ENCODE data around the gene HDAC4. TPM values are rescaled to one million over a fixed set of nuclear protein-coding genes. Genes with fewer than 3 reads are reported as not detected.

Gene HDAC4
- total RNA-seq, 1 experiment from 2014 or later, result 21.8 TPM

- intact Hi-C loops (cut with micrococcal nuclease), result no loop called here
Observed at GRCh38 chr2:239368321-239368720, 32.5 kb downstream of the HDAC4 start.

GRCh38 chr2:239366740-239367139 is 34.1 kb downstream of the HDAC4 start:
- CTCF ChIA-PET, result no interaction called here
- no peaks in the 10 kb centered on the region for H3K4me1 Mint-ChIP-seq (ENCODE audit: insufficient read depth, unreplicated experiment)
- intact Hi-C loops (cut with micrococcal nuclease), result no loop called here
- peaks cover 10% of the 10 kb centered on the region for H3K36me3 Mint-ChIP-seq (ENCODE audit: insufficient read depth, unreplicated experiment)
- no peak for DNase-seq (ENCODE audit: unreplicated experiment)
- no peak overlapping the region for H3K27ac Mint-ChIP-seq (ENCODE audit: low read depth, unreplicated experiment)
- POLR2A ChIA-PET, result no interaction called here
- H3K9me3 Mint-ChIP-seq (ENCODE audit: unreplicated experiment), result no peaks in the 10 kb centered on the region
- H3K27me3 Mint-ChIP-seq (ENCODE audit: insufficient read depth, unreplicated experiment), result no peaks in the 10 kb centered on the region
- H3K4me3 Mint-ChIP-seq (ENCODE audit: unreplicated experiment), result no peak overlapping the region
- no TSS peak for BruUV-seq (replicated peaks)
- TF ChIP-seq CTCF (IDR thresholded peaks at IDR 0.05; ENCODE audit: unreplicated experiment), result no peak

More at GRCh38 chr2:239368321-239368720, 32.5 kb downstream of the HDAC4 start:
- Mint-ChIP-seq H3K27ac (ENCODE audit: low read depth, unreplicated experiment) (no peak overlapping the region), H3K36me3 (ENCODE audit: insufficient read depth, unreplicated experiment) (peaks cover 10% of the 10 kb centered on the region), H3K4me1 (ENCODE audit: insufficient read depth, unreplicated experiment) (no peaks in the 10 kb centered on the region), H3K4me3 (ENCODE audit: unreplicated experiment) (no peak overlapping the region), H3K9me3 (ENCODE audit: unreplicated experiment) (no peaks in the 10 kb centered on the region), H3K27me3 (ENCODE audit: insufficient read depth, unreplicated experiment) (no peaks in the 10 kb centered on the region)
- no peak for DNase-seq (ENCODE audit: unreplicated experiment)
- no peak for TF ChIP-seq CTCF (IDR thresholded peaks at IDR 0.05; ENCODE audit: unreplicated experiment)
- CTCF ChIA-PET, result no interaction called here
- BruUV-seq (replicated peaks), result no TSS peak
- POLR2A ChIA-PET, result no interaction called here

- no peaks in the 10 kb centered on the region for H3K4me1 Mint-ChIP-seq (ENCODE audit: insufficient read depth, unreplicated experiment)
- intact Hi-C loops (cut with micrococcal nuclease), result no loop called here
- no peaks in the 10 kb centered on the region for H3K9me3 Mint-ChIP-seq (ENCODE audit: unreplicated experiment)
- no TSS peak for BruUV-seq (replicated peaks)
- H3K36me3 Mint-ChIP-seq (ENCODE audit: insufficient read depth, unreplicated experiment), result peaks cover 10% of the 10 kb centered on the region
- ChIA-PET POLR2A (no interaction called here), CTCF (no interaction called here)
- no peak overlapping the region for H3K27ac Mint-ChIP-seq (ENCODE audit: low read depth, unreplicated experiment)
- no peaks in the 10 kb centered on the region for H3K27me3 Mint-ChIP-seq (ENCODE audit: insufficient read depth, unreplicated experiment)
- DNase-seq (ENCODE audit: unreplicated experiment), result no peak
- TF ChIP-seq CTCF (IDR thresholded peaks at IDR 0.05; ENCODE audit: unreplicated experiment), result no peak
- no peak overlapping the region for H3K4me3 Mint-ChIP-seq (ENCODE audit: unreplicated experiment)
Observed at GRCh38 chr2:239365782-239366435, 34.9 kb downstream of the HDAC4 start.

- Mint-ChIP-seq H3K27ac (ENCODE audit: low read depth, unreplicated experiment) (no peak overlapping the region), H3K4me3 (ENCODE audit: unreplicated experiment) (no peak overlapping the region), H3K4me1 (ENCODE audit: insufficient read depth, unreplicated experiment) (no peaks in the 10 kb centered on the region), H3K36me3 (ENCODE audit: insufficient read depth, unreplicated experiment) (peaks cover 10% of the 10 kb centered on the region), H3K9me3 (ENCODE audit: unreplicated experiment) (no peaks in the 10 kb centered on the region), H3K27me3 (ENCODE audit: insufficient read depth, unreplicated experiment) (no peaks in the 10 kb centered on the region)
- ChIA-PET CTCF (no interaction called here), POLR2A (no interaction called here)
- intact Hi-C loops (cut with micrococcal nuclease), result no loop called here
- no TSS peak for BruUV-seq (replicated peaks)
- TF ChIP-seq CTCF (IDR thresholded peaks at IDR 0.05; ENCODE audit: unreplicated experiment), result no peak
- DNase-seq (ENCODE audit: unreplicated experiment), result no peak
Observed at GRCh38 chr2:239365071-239365781, 35.6 kb downstream of the HDAC4 start.
